Parathyroid adenoma (tissue), 2 donors: ENCODE measurements around the gene NTRK3.

Experiments used
- H2AFZ ChIP-seq: fragments of 300-600 bp; sonication (generic); one replicate; pipeline ENCODE4 v1.7.0; 2017; ENCODE audit warnings: antibody characterized with exemption, mild to moderate bottlenecking
- H3K27ac ChIP-seq: fragments of 300-600 bp; sonication (generic); one replicate; pipeline ENCODE4 v1.7.0; 2017
- H3K27me3 ChIP-seq: fragments of 300-600 bp; sonication (generic); one replicate; pipeline ENCODE4 v1.7.0; 2017; ENCODE audit warnings: low read length; ENCODE audit not compliant: control insufficient read depth, insufficient read depth
- H3K36me3 ChIP-seq: fragments of 300-600 bp; sonication (generic); one replicate; pipeline ENCODE4 v1.7.0; 2017; ENCODE audit warnings: low read length; ENCODE audit not compliant: control insufficient read depth, insufficient read depth
- H3K4me1 ChIP-seq: fragments of 300-600 bp; sonication (generic); one replicate; pipeline ENCODE4 v1.7.0; 2017; ENCODE audit warnings: control low read depth
- H3K4me2 ChIP-seq: fragments of 300-600 bp; sonication (generic); one replicate; pipeline ENCODE4 v1.7.0; 2017; ENCODE audit warnings: low read length
- H3K4me3 ChIP-seq: fragments of 300-600 bp; sonication (generic); one replicate; pipeline ENCODE4 v1.7.0; 2017; ENCODE audit warnings: low read depth, low read length
- H3K79me2 ChIP-seq: fragments of 300-600 bp; sonication (generic); one replicate; pipeline ENCODE4 v1.7.0; 2017; ENCODE audit warnings: control low read depth
- H3K9ac ChIP-seq: fragments of 300-600 bp; sonication (generic); one replicate; pipeline ENCODE4 v1.7.0; 2017; ENCODE audit warnings: mild to moderate bottlenecking
- H3K9me3 ChIP-seq: fragments of 300-600 bp; sonication (generic); one replicate; pipeline ENCODE4 v1.7.0; 2017; ENCODE audit warnings: low read length; ENCODE audit not compliant: control insufficient read depth
- CTCF ChIP-seq: fragments of 300-600 bp; sonication (generic); IDR thresholded peaks from one replicate; pipeline ENCODE4 v1.7.0; 2017; ENCODE audit warnings: antibody characterized with exemption, mild to moderate bottlenecking
- donor health status: primary hyperparathyroidism.

NTRK3 gene

GRCh38 chr15:88231909-88232644 lies 24.5 kb downstream of the NTRK3 start:
- H3K9ac ChIP-seq, result no peak overlapping the region
- H3K4me1 ChIP-seq, result no peaks in the 10 kb centered on the region
- H3K79me2 ChIP-seq, result no peaks in the 10 kb centered on the region
- H3K36me3 ChIP-seq, result no peaks in the 10 kb centered on the region
- H3K27ac ChIP-seq, result no peak overlapping the region
- no peak for TF ChIP-seq CTCF
- H2AFZ ChIP-seq, result no peak overlapping the region
- no peaks in the 10 kb centered on the region for H3K9me3 ChIP-seq
- no peak overlapping the region for H3K4me3 ChIP-seq
- no peak overlapping the region for H3K4me2 ChIP-seq
- no peaks in the 10 kb centered on the region for H3K27me3 ChIP-seq

GRCh38 chr15:88230823-88231222 lies 25.7 kb downstream of the NTRK3 start:
- Histone ChIP-seq H3K9ac (no peak overlapping the region), H3K4me3 (no peak overlapping the region), H3K27ac (no peak overlapping the region), H3K4me2 (no peak overlapping the region), H3K79me2 (no peaks in the 10 kb centered on the region), H2AFZ (no peak overlapping the region), H3K9me3 (no peaks in the 10 kb centered on the region), H3K4me1 (no peaks in the 10 kb centered on the region), H3K27me3 (no peaks in the 10 kb centered on the region), H3K36me3 (no peaks in the 10 kb centered on the region)
- no peak for TF ChIP-seq CTCF

GRCh38 chr15:88225461-88225860 lies 31.1 kb downstream of the NTRK3 start:
- Histone ChIP-seq H3K27me3 (no peaks in the 10 kb centered on the region), H3K9ac (no peak overlapping the region), H3K4me1 (no peaks in the 10 kb centered on the region), H2AFZ (no peak overlapping the region), H3K4me2 (no peak overlapping the region), H3K36me3 (no peaks in the 10 kb centered on the region), H3K79me2 (no peaks in the 10 kb centered on the region), H3K9me3 (no peaks in the 10 kb centered on the region), H3K27ac (no peak overlapping the region), H3K4me3 (no peak overlapping the region)
- no peak for TF ChIP-seq CTCF

GRCh38 chr15:88223084-88223483 lies 33.5 kb downstream of the NTRK3 start:
- Histone ChIP-seq H3K9ac (no peak overlapping the region), H3K4me2 (no peak overlapping the region), H3K9me3 (no peaks in the 10 kb centered on the region), H3K27me3 (no peaks in the 10 kb centered on the region), H3K4me1 (no peaks in the 10 kb centered on the region), H3K36me3 (no peaks in the 10 kb centered on the region), H3K27ac (no peak overlapping the region), H2AFZ (no peak overlapping the region), H3K4me3 (no peak overlapping the region), H3K79me2 (no peaks in the 10 kb centered on the region)
- no peak for TF ChIP-seq CTCF

- TF ChIP-seq CTCF, result no peak
- Histone ChIP-seq H3K4me3 (no peak overlapping the region), H3K79me2 (no peaks in the 10 kb centered on the region), H2AFZ (no peak overlapping the region), H3K4me1 (no peaks in the 10 kb centered on the region), H3K9me3 (no peaks in the 10 kb centered on the region), H3K4me2 (no peak overlapping the region), H3K9ac (no peak overlapping the region), H3K27ac (no peak overlapping the region), H3K36me3 (no peaks in the 10 kb centered on the region), H3K27me3 (no peaks in the 10 kb centered on the region)
Measured at GRCh38 chr15:88221836-88222235, 34.7 kb downstream of the NTRK3 start.
